Tibial artery (tissue), 4 donors: ENCODE data around the gene MS4A5.

Source experiments
- DNase-seq, 2 donors: peaks; one replicate each; pipeline ENCODE4 v3.0.0-alpha.2; 2019
- H3K27ac ChIP-seq, 2 donors: fragments of 200-600 bp; sonication (generic) in 1 of 2; 1 replicate in 1 of 2; 2 replicates in 1 of 2; pipeline ENCODE4 v1.5.1; 2018 to 2019; ENCODE audit warnings: mild to moderate bottlenecking in 1 of 2
- H3K27me3 ChIP-seq, 2 donors: fragments of 200-600 bp; sonication (generic) in 1 of 2; one replicate each; pipeline versions ENCODE4 v1.5.1 to v1.6.0; 2016 to 2019
- H3K36me3 ChIP-seq, 3 donors: fragments of 200-600 bp; sonication (generic) in 2 of 3; one replicate each; pipeline ENCODE4 v1.5.1; 2016 to 2019; ENCODE audit warnings: mild to moderate bottlenecking in 2 of 3
- H3K4me1 ChIP-seq, 4 donors: fragments of 200-600 bp; sonication (generic) in 2 of 4; 1 replicate in 3 of 4; 2 replicates in 1 of 4; pipeline ENCODE4 v1.5.1; 2016 to 2019
- H3K4me3 ChIP-seq, 2 donors: fragments of 200-600 bp; sonication (generic) in 1 of 2; 1 replicate in 1 of 2; 2 replicates in 1 of 2; pipeline ENCODE4 v1.5.1; 2018 to 2019; ENCODE audit warnings: mild to moderate bottlenecking in 2 of 2
- H3K9me3 ChIP-seq, 3 donors: fragments of 200-600 bp; sonication (generic) in 1 of 3; one replicate each; pipeline ENCODE4 v1.5.1; 2016 to 2019
- intact Hi-C: fragments of 100-400 bp; cut with DNase I; formaldehyde crosslinking; loops from one replicate; pipeline ENCODE4 v1.15.0; 2023; ENCODE audit warnings: low total_unique reads
- TF ChIP-seq, protein P1 (sequence below), 2 experiments: fragments of 200-600 bp in 1 of 2; fragments of 450-650 bp in 1 of 2; IDR thresholded peaks; one replicate each; pipeline ENCODE4 v1.5.1; 2017 to 2019; ENCODE audit warnings: antibody characterized with exemption in 2 of 2, mild to moderate bottlenecking in 1 of 2, moderate library complexity in 1 of 2

MS4A5 gene

DNA sequence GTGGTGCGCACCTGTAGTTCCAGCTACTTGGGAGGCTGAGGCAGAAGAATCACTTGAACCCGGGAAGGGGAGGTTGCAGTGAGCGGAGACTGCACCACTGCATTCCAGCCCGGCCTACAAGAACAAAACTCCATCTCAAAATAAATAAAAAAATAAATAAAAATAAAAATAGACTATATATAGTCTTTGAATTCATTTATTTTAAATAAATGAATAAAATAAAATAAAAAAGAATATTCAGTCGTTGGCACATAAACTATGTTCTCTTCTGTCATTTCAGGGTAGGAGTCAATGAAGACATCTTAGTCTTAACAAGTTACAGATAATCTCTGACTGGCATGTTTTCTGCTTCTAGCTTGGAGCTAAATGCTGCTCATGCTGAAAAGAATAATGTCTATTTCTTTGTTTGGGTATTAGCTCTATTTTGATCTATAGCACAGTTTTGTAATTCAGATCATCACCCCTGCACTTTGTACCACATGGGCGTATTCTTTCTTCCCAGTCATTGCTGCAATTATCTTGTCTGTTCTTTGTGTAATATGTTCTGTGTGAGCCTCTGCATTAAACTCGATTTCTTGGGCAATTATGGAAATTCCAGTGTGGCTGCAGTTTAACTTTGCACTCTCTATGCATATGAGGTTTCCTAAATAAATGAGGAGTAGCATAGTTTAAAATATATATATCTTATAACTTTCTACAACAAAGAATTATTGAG, 34.5 kb upstream of the MS4A5 start:
- DNase-seq = no peak
- Histone ChIP-seq H3K4me3 (no peak overlapping the region), H3K27ac (no peak overlapping the region), H3K27me3 (no peaks in the 10 kb centered on the region), H3K9me3 (no peaks in the 10 kb centered on the region), H3K4me1 (no peaks in the 10 kb centered on the region), H3K36me3 (no peaks in the 10 kb centered on the region)
- TF ChIP-seq, protein P1, sequence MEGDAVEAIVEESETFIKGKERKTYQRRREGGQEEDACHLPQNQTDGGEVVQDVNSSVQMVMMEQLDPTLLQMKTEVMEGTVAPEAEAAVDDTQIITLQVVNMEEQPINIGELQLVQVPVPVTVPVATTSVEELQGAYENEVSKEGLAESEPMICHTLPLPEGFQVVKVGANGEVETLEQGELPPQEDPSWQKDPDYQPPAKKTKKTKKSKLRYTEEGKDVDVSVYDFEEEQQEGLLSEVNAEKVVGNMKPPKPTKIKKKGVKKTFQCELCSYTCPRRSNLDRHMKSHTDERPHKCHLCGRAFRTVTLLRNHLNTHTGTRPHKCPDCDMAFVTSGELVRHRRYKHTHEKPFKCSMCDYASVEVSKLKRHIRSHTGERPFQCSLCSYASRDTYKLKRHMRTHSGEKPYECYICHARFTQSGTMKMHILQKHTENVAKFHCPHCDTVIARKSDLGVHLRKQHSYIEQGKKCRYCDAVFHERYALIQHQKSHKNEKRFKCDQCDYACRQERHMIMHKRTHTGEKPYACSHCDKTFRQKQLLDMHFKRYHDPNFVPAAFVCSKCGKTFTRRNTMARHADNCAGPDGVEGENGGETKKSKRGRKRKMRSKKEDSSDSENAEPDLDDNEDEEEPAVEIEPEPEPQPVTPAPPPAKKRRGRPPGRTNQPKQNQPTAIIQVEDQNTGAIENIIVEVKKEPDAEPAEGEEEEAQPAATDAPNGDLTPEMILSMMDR (IDR thresholded peaks at IDR 0.05) = no peak
- intact Hi-C loops = no loop called here

DNA sequence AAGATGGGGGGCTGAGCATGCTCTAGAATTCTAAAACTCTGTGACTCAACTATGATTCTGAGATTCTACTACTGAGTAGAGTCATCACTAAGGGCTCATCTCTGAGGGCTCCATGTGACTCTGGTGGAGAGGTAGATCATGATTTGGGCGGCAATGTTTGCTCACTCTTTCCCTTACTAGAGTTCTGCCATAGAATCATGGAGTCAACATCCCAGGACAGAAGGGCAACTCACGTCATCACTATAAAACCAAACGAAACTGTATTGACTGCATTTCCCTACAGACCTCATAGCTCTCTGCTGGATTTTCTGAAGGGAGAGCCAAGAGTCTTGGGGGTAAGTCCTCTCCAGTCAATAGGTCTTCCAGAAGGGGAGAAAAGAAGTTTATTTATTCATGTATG, 33.0 kb upstream of the MS4A5 start, which contains the start of gene MS4A14:
Gene MS4A14 (plus strand): TSS at position 78 of the 400 bp plus-strand sequence. CDS start 120 bp downstream, at position 198.
- H3K27ac ChIP-seq = no peak within 1 kb of the TSS
- no peaks in the 10 kb centered on the region for H3K27me3 ChIP-seq
- intact Hi-C loops = no loop called here
- no peaks in the 10 kb centered on the region for H3K36me3 ChIP-seq
- DNase-seq = no peak
- no peaks in the 10 kb centered on the region for H3K9me3 ChIP-seq
- no peaks in the 10 kb centered on the region for H3K4me1 ChIP-seq
- TF ChIP-seq, protein P1 (IDR thresholded peaks at IDR 0.05) = no peak
- no peak within 1 kb of the TSS for H3K4me3 ChIP-seq

DNA sequence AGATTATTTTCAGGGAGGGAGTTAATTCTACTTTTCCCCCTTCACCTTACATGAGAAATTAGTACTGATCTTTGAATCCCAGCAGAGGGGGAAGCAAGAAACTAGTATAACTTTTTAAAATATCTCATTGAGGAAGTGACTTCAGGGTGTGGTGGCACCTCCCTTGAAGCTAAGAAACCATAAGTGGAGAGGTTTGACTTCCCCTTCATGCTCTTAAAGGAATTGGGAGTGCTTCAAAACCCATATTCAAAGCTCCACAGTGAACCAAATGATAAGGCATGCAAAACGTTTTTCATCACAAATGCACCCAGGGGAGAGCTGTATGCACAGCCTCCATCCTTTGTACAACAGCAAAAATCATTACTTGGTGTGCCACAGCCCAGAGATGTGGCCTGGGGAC, 32.6 kb upstream of the MS4A5 start:
- TF ChIP-seq, protein P1 (IDR thresholded peaks at IDR 0.05) = no peak
- no peaks in the 10 kb centered on the region for H3K27me3 ChIP-seq
- H3K9me3 ChIP-seq = no peaks in the 10 kb centered on the region
- no peaks in the 10 kb centered on the region for H3K4me1 ChIP-seq
- intact Hi-C loops = no loop called here
- H3K4me3 ChIP-seq = no peak overlapping the region
- H3K27ac ChIP-seq = no peak overlapping the region
- DNase-seq = peak in 1 of 2 donors; percentile 31
- H3K36me3 ChIP-seq = no peaks in the 10 kb centered on the region

DNA sequence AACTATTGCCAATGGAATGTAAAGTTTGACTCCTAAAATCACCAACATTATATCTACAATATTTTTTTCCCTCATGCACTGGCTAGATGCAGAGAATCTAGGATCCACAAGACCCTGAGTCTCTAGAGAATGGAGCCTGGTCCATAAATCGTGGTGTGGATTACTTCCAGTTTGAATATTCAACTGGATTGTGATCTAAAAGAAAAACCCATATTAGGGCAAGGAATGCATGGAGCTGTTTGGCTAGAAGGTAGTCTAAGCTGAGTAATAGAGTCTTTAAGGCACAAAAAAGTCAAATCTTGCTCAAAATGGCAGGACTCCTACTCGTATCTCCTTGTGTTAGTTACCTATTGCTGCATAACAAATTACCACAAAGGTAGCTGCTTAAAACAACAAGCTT, 9.4 kb upstream of the MS4A5 start:
- no peaks in the 10 kb centered on the region for H3K4me1 ChIP-seq
- H3K27ac ChIP-seq = no peak overlapping the region
- intact Hi-C loops = no loop called here
- no peaks in the 10 kb centered on the region for H3K27me3 ChIP-seq
- H3K36me3 ChIP-seq = no peaks in the 10 kb centered on the region
- H3K4me3 ChIP-seq = no peak overlapping the region
- TF ChIP-seq, protein P1 (IDR thresholded peaks at IDR 0.05) = no peak
- no peak for DNase-seq
- no peaks in the 10 kb centered on the region for H3K9me3 ChIP-seq

DNA sequence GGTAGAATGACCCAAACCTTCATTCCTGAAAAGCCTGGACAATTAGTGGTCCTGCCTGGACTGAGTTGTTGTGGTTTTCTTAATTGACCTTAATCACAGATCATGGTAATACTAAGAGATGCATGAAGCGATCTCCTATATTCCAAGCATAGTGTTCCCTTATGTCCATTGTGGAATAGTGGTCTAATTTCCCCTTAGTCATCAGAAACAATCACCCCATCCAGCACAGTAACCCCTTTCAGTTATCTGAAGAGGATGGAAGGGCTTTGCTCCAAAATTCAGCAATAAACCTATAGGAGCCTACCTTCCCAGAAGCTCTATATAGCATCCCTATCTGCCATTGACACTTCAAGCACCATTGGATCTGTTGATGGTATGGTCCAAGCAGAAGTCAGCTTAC, 6.8 kb upstream of the MS4A5 start:
- Histone ChIP-seq H3K4me1 (no peaks in the 10 kb centered on the region), H3K27ac (no peak overlapping the region), H3K36me3 (no peaks in the 10 kb centered on the region), H3K4me3 (no peak overlapping the region), H3K27me3 (no peaks in the 10 kb centered on the region), H3K9me3 (no peaks in the 10 kb centered on the region)
- TF ChIP-seq, protein P1 (IDR thresholded peaks at IDR 0.05) = no peak
- intact Hi-C loops = no loop called here
- DNase-seq = no peak
